ENCODE results near the gene ISCU.

DNA sequence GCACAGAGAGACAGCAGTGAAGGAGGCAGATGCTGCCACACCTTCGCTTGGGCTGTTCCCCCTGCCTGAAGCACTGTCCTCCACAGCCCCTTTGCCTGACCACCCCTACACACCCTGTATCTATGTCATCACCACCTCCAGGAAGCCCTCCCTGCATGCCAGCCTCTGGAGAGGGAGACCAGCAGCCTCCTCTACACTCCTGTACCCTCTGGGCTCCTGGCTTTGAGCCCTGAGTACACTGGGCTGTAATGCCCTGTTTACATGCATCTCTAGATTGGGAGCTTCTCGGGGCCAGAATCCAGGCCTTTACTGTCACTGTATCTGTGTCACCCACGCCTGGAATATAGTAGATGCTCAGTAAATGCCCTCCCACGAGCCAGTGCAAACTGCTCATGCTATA lies 41.3 kb downstream of the ISCU start:
- TF ChIP-seq POLR2A (IDR thresholded peaks at IDR 0.05; ENCODE audit: low read depth) (no peak), POLR2AphosphoS5 (IDR thresholded peaks at IDR 0.05) (no peak), EP300 (IDR thresholded peaks at IDR 0.05) (no peak)
- TF ChIP-seq, protein P1, sequence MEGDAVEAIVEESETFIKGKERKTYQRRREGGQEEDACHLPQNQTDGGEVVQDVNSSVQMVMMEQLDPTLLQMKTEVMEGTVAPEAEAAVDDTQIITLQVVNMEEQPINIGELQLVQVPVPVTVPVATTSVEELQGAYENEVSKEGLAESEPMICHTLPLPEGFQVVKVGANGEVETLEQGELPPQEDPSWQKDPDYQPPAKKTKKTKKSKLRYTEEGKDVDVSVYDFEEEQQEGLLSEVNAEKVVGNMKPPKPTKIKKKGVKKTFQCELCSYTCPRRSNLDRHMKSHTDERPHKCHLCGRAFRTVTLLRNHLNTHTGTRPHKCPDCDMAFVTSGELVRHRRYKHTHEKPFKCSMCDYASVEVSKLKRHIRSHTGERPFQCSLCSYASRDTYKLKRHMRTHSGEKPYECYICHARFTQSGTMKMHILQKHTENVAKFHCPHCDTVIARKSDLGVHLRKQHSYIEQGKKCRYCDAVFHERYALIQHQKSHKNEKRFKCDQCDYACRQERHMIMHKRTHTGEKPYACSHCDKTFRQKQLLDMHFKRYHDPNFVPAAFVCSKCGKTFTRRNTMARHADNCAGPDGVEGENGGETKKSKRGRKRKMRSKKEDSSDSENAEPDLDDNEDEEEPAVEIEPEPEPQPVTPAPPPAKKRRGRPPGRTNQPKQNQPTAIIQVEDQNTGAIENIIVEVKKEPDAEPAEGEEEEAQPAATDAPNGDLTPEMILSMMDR (IDR thresholded peaks at IDR 0.05) = no peak

Data from esophagus muscularis mucosa (tissue), 4 donors.